HG02588 (cell line): ENCODE results near the gene GSK3B.
"Not testable (repeated sequence)": the region's sequence is repeated elsewhere in the genome, so short reads cannot be mapped to it uniquely, and the experiment has no call there.

ENCODE experiments used
- ATAC-seq: cut with Tn5 transposase; IDR thresholded peaks from one replicate; pipeline ENCODE4 v1.9.1; 2021; ENCODE audit warnings: mild to moderate bottlenecking, moderate library complexity; ENCODE audit not compliant: unreplicated experiment

Gene GSK3B

GRCh38 chr3:120057626-120058025, 36.6 kb downstream of the GSK3B start:
- no peak for ATAC-seq

- ATAC-seq, result no peak
Observed at GRCh38 chr3:120057029-120057428, 37.2 kb downstream of the GSK3B start.

GRCh38 chr3:120053647-120054046, 40.6 kb downstream of the GSK3B start:
- ATAC-seq, result not testable (repeated sequence)

- ATAC-seq, result peak; percentile 34
Observed at GRCh38 chr3:120052677-120053076, 41.6 kb downstream of the GSK3B start.

GRCh38 chr3:120052225-120052624, 42.0 kb downstream of the GSK3B start:
- ATAC-seq, result peak; percentile 69

- ATAC-seq, result not testable (repeated sequence)
Observed at GRCh38 chr3:120051570-120051969, 42.7 kb downstream of the GSK3B start.

- no peak for ATAC-seq
Observed at GRCh38 chr3:120049881-120050539, 44.2 kb downstream of the GSK3B start.

GRCh38 chr3:120049072-120049471, 45.2 kb downstream of the GSK3B start:
- no peak for ATAC-seq

GRCh38 chr3:120048355-120049041, 45.7 kb downstream of the GSK3B start:
- no peak for ATAC-seq

GRCh38 chr3:120047686-120048085, 46.6 kb downstream of the GSK3B start:
- no peak for ATAC-seq

- no peak for ATAC-seq
Observed at GRCh38 chr3:120040813-120041377, 53.4 kb downstream of the GSK3B start.

- no peak for ATAC-seq
Observed at GRCh38 chr3:120039642-120040610, 54.3 kb downstream of the GSK3B start.

- no peak for ATAC-seq
Observed at GRCh38 chr3:120033596-120033995, 60.7 kb downstream of the GSK3B start.

- ATAC-seq, result no peak
Observed at GRCh38 chr3:120031561-120031960, 62.7 kb downstream of the GSK3B start.

GRCh38 chr3:120029749-120030148, 64.5 kb downstream of the GSK3B start:
- no peak for ATAC-seq

GRCh38 chr3:120028271-120029047, 65.8 kb downstream of the GSK3B start:
- ATAC-seq, result no peak

- no peak for ATAC-seq
Observed at GRCh38 chr3:120027226-120027625, 67.0 kb downstream of the GSK3B start.

- no peak for ATAC-seq
Observed at GRCh38 chr3:120025520-120025919, 68.7 kb downstream of the GSK3B start.

- no peak for ATAC-seq
Observed at GRCh38 chr3:120024103-120024502, 70.1 kb downstream of the GSK3B start.

GRCh38 chr3:120022729-120023128, 71.5 kb downstream of the GSK3B start:
- no peak for ATAC-seq
